ENCODE data around the gene RASGRP2.

DNA sequence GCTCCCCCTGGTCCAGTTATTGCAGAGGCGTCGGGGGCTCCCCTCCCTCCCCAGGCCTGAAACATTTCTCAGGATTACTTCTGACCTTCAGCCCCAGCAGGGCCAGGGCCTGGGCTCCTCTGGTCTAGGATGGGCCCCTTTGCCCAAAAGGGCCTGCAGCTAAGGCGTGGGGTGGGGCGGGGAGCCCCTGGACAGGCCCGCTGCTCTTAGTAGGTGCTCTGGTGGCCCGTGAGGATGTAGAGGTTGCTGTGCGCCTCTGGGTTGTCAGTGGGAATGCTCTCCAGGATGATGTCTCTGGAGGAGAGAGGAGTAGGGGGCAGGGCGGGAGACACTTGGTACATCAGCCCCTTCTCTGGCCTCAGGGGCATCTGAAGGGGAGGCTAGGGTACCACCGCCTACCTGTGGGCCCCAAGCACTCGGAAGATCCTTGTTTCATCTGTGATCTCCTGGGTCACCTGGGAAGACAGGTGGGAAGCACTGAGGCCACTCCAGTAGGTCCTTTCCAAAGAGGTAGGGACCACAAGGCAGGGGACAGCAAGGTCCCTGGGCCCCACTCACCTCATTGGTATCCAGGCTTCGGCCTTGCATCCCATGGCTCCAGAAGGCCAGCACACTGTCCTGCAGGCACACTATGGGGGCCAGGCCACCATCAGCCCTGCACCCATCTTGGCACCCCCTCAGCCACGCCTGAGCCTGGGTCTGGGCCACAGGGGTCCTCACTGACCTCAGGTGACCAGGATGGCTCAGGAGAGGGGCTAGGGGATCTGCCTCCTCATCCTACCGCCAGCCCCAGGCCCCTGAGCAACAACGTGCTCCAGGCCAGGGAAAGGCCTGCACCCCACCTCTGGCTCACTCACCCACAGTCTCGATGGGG is 45.6 kb upstream of the RASGRP2 start:
- TF ChIP-seq PHF8 (conservative IDR thresholded peaks at IDR 0.05; ENCODE audit: low read depth, low read length), result no peak
- no peak for TF ChIP-seq RFX5 (IDR thresholded peaks at IDR 0.05; ENCODE audit: borderline replicate concordance, low read depth, low read length)
- TF ChIP-seq, protein P1, sequence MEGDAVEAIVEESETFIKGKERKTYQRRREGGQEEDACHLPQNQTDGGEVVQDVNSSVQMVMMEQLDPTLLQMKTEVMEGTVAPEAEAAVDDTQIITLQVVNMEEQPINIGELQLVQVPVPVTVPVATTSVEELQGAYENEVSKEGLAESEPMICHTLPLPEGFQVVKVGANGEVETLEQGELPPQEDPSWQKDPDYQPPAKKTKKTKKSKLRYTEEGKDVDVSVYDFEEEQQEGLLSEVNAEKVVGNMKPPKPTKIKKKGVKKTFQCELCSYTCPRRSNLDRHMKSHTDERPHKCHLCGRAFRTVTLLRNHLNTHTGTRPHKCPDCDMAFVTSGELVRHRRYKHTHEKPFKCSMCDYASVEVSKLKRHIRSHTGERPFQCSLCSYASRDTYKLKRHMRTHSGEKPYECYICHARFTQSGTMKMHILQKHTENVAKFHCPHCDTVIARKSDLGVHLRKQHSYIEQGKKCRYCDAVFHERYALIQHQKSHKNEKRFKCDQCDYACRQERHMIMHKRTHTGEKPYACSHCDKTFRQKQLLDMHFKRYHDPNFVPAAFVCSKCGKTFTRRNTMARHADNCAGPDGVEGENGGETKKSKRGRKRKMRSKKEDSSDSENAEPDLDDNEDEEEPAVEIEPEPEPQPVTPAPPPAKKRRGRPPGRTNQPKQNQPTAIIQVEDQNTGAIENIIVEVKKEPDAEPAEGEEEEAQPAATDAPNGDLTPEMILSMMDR (IDR thresholded peaks at IDR 0.05; ENCODE audit: control extremely low read depth in 1 of 3, insufficient read depth in 1 of 3, low read depth in 1 of 3, low read length in 3 of 3), result no peak
- no peak for TF ChIP-seq HDAC2 (IDR thresholded peaks at IDR 0.05; ENCODE audit: borderline replicate concordance in 1 of 2, low read depth in 2 of 2, low read length in 2 of 2)
- TF ChIP-seq POLR2A (IDR thresholded peaks at IDR 0.05; ENCODE audit: control extremely low read depth in 1 of 2, low read depth in 2 of 2, low read length in 2 of 2), result no peak
